H1 (cell line): ENCODE results near the gene TNFSF11. TPM values are rescaled to one million over a fixed set of nuclear protein-coding genes. Genes with fewer than 3 reads are reported as not detected.

Source experiments
- CHD1 ChIP-seq: IDR thresholded peaks from 2 replicates; pipeline ENCODE4 v1.6.1; 2012; ENCODE audit warnings: low read depth, low read length, improper control_type of control experiment
- RAD21 ChIP-seq, 2 experiments: IDR thresholded peaks in 1 of 2; conservative IDR thresholded peaks in 1 of 2; 2 replicates each; pipeline ENCODE4 v1.6.1; 2011; ENCODE audit warnings: low read depth in 2 of 2, low read length in 2 of 2, improper control_type of control experiment in 1 of 2, inconsistent platforms in 1 of 2, mild to moderate bottlenecking in 1 of 2, moderate library complexity in 1 of 2
- polyA plus RNA-seq, 7 experiments: library from polyadenylated mRNA; depleted of rRNA in 3 of 7; stranded (reverse) in 5 of 7; unstranded in 2 of 7; fragments of >200 nt in 5 of 7; fragments of 200-250 nt in 2 of 7; gene quantifications; 1 replicate in 5 of 7; 2 replicates in 1 of 7; 4 replicates in 1 of 7; pipeline versions ENCODE4 v1.2.1 to v1.2.3, GENCODE V29; 2011 to 2013; ENCODE audit warnings: missing spikeins in 2 of 7, mixed read lengths in 2 of 7
- total RNA-seq: library from RNA; stranded (reverse); fragmentation: NEBNext Ultra II Directional; extraction: Animal tissue kit (Norgen Biotek cat#: 25700); gene quantifications from 2 replicates; pipeline ENCODE4 v1.2.1, GENCODE V29; 2021

Gene TNFSF11
- total and polyA plus RNA-seq, 2 of the 8 experiments (the other 6 are each of a cell fraction or from before 2014, with no cell fraction given): 9.3 to 12.0 TPM

DNA sequence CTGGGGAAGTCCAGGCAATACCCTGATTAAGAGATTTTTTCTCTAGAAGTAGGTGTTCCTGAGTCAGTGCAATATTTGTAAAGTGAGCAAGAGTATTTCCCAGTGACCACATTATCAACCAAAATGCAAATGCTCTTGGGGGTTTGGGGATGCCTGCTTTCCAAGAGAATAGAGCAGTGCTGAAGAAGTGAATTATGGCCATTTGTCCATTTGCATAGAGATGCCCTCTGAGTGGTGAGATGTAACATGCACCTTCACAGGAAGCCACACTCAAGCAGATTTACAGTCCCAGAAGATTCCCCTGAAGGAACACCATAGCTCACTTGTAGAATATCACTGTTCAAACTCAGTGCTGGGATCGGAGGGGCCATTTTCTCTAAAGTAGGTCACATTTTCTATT lies 71.8 kb downstream of the TNFSF11 start (continued):
- TF ChIP-seq CHD1 (no peak), RAD21 (IDR thresholded peaks at IDR 0.05 in 1 of 2, conservative IDR thresholded peaks at IDR 0.05 in 1 of 2; ENCODE audit: low read depth in 2 of 2, low read length in 2 of 2) (no peak)
